Measurements from ENCODE around the gene ELOF1. TPM values are rescaled to one million over a fixed set of nuclear protein-coding genes. Genes with fewer than 3 reads are reported as not detected.

ELOF1 gene
- 26.0 and 31.2 TPM in 2 replicates for total RNA-seq

GRCh38 chr19:11558881-11559828 is at the start of gene ELOF1:
TSS of gene ELOF1 (minus strand) at chr19:11559230. CDS start at chr19:11554347, 4,883 bp downstream.

GRCh38 chr19:11597202-11598102 is 38.4 kb upstream of the ELOF1 start, which contains the start of gene ZNF627:
TSS of gene ZNF627 (plus strand) at chr19:11597483. CDS start at chr19:11597628, 145 bp downstream.

GRCh38 chr19:11577451-11578257 is 18.6 kb upstream of the ELOF1 start, which contains the start of gene ACP5:
TSS of gene ACP5 (minus strand) at chr19:11577645. CDS start at chr19:11577317, 328 bp downstream.

GRCh38 chr19:11538232-11539036 is 20.6 kb downstream of the ELOF1 start, which contains the start of gene CNN1:
TSS of gene CNN1 (plus strand) at chr19:11538851. CDS start at chr19:11538928, 77 bp downstream.

GRCh38 chr19:11528551-11529341 is 30.3 kb downstream of the ELOF1 start, which contains the start of gene ECSIT:
TSS of gene ECSIT (minus strand) at chr19:11529134. CDS start at chr19:11519170, 9,964 bp downstream.

GRCh38 chr19:11505504-11506100 is 53.4 kb downstream of the ELOF1 start, which contains the start of gene ZNF653:
TSS of gene ZNF653 (minus strand) at chr19:11505839. CDS start at chr19:11505786, 53 bp downstream.

Other genes starting within 250 kb of the ELOF1 start
- 5.5 and 6.4 TPM in 2 replicates for gene RAB3D, start 219.6 kb downstream of the ELOF1 start, total RNA-seq
- gene TMEM205, start 213.0 kb downstream of the ELOF1 start, total RNA-seq, result 64.9 and 71.7 TPM in 2 replicates
- gene CCDC159, start 212.7 kb downstream of the ELOF1 start, total RNA-seq, result 3.9 and 10.4 TPM in 2 replicates
- gene PLPPR2, start 203.8 kb downstream of the ELOF1 start, total RNA-seq, result 7.9 and 11.4 TPM in 2 replicates
- 0.33 and 0.62 TPM in 2 replicates for gene SWSAP1, start 184.6 kb downstream of the ELOF1 start, total RNA-seq
- 6.7 and 8.1 TPM in 2 replicates for gene EPOR, start 174.9 kb downstream of the ELOF1 start, total RNA-seq
- 0.50 and 1.00 TPM in 2 replicates for gene RGL3, start 139.9 kb downstream of the ELOF1 start, total RNA-seq
- gene ODAD3, start 124.1 kb downstream of the ELOF1 start, total RNA-seq, result 0.22 and 0.37 TPM in 2 replicates
- gene PRKCSH, start 123.6 kb downstream of the ELOF1 start, total RNA-seq, result 118 and 167 TPM in 2 replicates
- gene ELAVL3, start 78.2 kb downstream of the ELOF1 start, total RNA-seq, result 0.12 TPM in 1 of 2 replicates, not detected in the other
- gene ZNF653, start 53.4 kb downstream of the ELOF1 start, total RNA-seq, result 8.2 and 10.6 TPM in 2 replicates
- 42.2 and 47.6 TPM in 2 replicates for gene ECSIT, start 30.1 kb downstream of the ELOF1 start, total RNA-seq
- 20.4 and 37.0 TPM in 2 replicates for gene CNN1, start 20.4 kb downstream of the ELOF1 start, total RNA-seq
- 2.7 and 9.9 TPM in 2 replicates for gene ACP5, start 18.4 kb upstream of the ELOF1 start, total RNA-seq
- gene ZNF627, start 38.3 kb upstream of the ELOF1 start, total RNA-seq, result 22.6 and 24.9 TPM in 2 replicates
- 5.5 and 7.9 TPM in 2 replicates for gene ZNF823, start 179.7 kb upstream of the ELOF1 start, total RNA-seq
- gene ZNF441, start 207.8 kb upstream of the ELOF1 start, total RNA-seq, result 13.0 and 16.4 TPM in 2 replicates
- gene ZNF491, start 239.3 kb upstream of the ELOF1 start, total RNA-seq, result 2.1 and 3.4 TPM in 2 replicates

Measured in uterine smooth muscle cell (primary cell).